Mucosa of rectum (tissue), 2 donors: Measurements from ENCODE around the gene AJM1.
A peak's percentile ranks its signal among the peaks of the same experiment; 100 is the strongest.
"Not testable (repeated sequence)": the region's sequence is repeated elsewhere in the genome, so short reads cannot be mapped to it uniquely, and the experiment has no call there.

Experiments
- H3K27ac ChIP-seq, 2 donors: one replicate each; pipeline ENCODE4 v1.7.0; 2013; ENCODE audit warnings: inconsistent platforms in 2 of 2, low read depth in 2 of 2, low read length in 2 of 2
- H3K27me3 ChIP-seq, 2 donors: one replicate each; pipeline ENCODE4 v1.7.0; 2013; ENCODE audit warnings: low read length in 2 of 2; ENCODE audit not compliant: control insufficient read depth in 2 of 2, insufficient read depth in 2 of 2
- H3K36me3 ChIP-seq, 2 donors: one replicate each; pipeline ENCODE4 v1.7.0; 2013; ENCODE audit warnings: low read length in 2 of 2; ENCODE audit not compliant: control insufficient read depth in 2 of 2, insufficient read depth in 2 of 2
- H3K4me1 ChIP-seq, 2 donors: one replicate each; pipeline ENCODE4 v1.7.0; 2013; ENCODE audit warnings: low read length in 2 of 2, mild to moderate bottlenecking in 1 of 2; ENCODE audit not compliant: control insufficient read depth in 2 of 2, insufficient read depth in 2 of 2
- H3K4me3 ChIP-seq, 2 donors: one replicate each; pipeline ENCODE4 v1.7.0; 2013; ENCODE audit warnings: low read length in 2 of 2
- H3K9ac ChIP-seq, 2 donors: one replicate each; pipeline ENCODE4 v1.7.0; 2013; ENCODE audit warnings: low read length in 2 of 2, low read depth in 1 of 2, mild to moderate bottlenecking in 1 of 2
- H3K9me3 ChIP-seq, 2 donors: one replicate each; pipeline ENCODE4 v1.7.0; 2013; ENCODE audit warnings: low read length in 2 of 2; ENCODE audit not compliant: control insufficient read depth in 2 of 2
- donor health status: healthy.
- donor health status: Normal muscosa, but diverticular disease.

The AJM1 gene

DNA sequence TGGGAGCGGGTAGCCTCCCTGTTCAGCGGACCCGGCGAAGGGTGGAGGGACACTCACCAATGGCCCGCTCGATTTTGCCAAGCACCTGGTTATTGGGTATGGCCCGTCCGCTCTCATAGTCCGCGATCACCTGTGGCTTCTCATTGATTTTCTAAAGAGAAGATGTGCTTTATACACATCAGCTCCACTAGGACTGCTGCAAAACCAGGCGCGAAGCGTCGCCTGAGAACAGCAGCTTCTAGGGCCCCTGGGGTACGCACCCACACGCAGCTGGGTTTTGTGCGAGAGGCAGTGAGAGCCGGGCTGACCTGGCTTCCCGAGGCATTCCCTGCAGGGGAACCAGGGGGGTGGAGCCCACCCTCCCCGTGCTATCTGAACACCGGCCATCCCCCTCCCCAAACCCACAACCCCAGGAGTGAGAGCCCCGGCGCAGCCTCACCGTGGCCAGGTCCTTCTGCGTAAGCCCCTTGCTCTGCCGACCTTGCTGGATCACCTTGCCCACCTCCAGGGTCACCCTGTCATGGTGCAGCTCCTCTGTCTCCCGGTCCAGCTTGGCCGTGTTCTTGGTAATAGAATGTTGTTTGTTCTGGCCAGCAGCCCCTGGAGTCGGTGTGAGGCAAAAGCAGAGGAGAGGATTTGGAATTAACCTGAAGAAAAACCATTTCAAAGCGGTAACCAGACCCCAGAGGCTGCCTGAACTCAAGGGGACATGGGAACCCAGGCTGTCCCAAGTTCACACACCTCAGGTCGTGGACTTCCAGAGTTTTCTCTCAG, 20.8 kb downstream of the AJM1 start:
- H3K27me3 ChIP-seq: no peaks in the 10 kb centered on the region
- H3K27ac ChIP-seq: no peak overlapping the region
- peaks cover 42 to 48% of the 10 kb centered on the region in 2 donors for H3K4me1 ChIP-seq
- no peak overlapping the region for H3K4me3 ChIP-seq
- peaks cover 30 to 34% of the 10 kb centered on the region in 2 donors for H3K36me3 ChIP-seq
- no peaks in the 10 kb centered on the region for H3K9me3 ChIP-seq
- no peak overlapping the region for H3K9ac ChIP-seq

- Histone ChIP-seq H3K9ac (no peak overlapping the region), H3K27me3 (no peaks in the 10 kb centered on the region), H3K36me3 (peaks cover 30 to 34% of the 10 kb centered on the region in 2 donors), H3K4me1 (peaks cover 35 to 40% of the 10 kb centered on the region in 2 donors), H3K27ac (no peak overlapping the region), H3K4me3 (no peak overlapping the region), H3K9me3 (no peaks in the 10 kb centered on the region)
These were observed 21.5 kb downstream of the AJM1 start for GRCh38 chr9:136863623-136864273.

DNA sequence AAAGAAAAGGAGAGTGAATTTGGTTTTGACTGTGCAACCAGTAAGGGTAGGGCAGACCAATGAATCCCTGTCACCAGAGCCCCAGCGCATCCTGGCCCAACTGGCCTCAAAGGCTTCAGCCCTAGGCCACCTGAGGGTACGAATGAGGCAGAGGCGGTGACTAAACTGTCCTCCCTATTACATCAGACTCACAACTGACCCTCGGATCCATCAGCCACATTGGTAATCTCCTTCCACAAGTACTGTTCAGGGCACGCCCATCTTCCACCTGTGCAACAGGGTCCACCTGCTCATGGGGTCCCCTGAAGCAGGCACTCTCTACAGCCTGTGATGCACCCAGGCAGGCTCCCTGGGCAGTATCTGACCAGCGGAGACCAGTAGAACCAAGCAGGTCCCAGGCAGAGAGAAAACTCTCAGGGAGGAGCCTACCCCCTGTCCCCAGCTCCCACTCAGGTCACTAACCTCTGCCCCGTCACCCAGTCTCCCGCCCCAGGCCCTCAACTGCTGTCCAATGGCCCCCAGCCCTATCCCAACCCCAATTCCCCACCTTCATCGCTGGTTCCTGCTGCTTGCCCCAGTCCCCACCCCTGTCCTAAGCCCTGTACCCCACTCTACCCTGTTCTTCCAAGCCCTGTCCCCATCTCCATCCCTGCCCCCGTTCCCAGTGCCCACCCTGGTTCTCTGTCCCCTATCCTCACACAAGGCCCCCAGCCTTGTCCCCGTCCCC, 22.9 kb downstream of the AJM1 start:
- Histone ChIP-seq H3K4me1 (peaks cover 22 to 26% of the 10 kb centered on the region in 2 donors), H3K9ac (peak overlapping the region; percentile 58 to 71), H3K27ac (peak overlapping the region; percentile 92 to 93), H3K27me3 (no peaks in the 10 kb centered on the region), H3K36me3 (peaks cover 30 to 34% of the 10 kb centered on the region in 2 donors), H3K4me3 (peak overlapping the region; percentile 77 to 86), H3K9me3 (no peaks in the 10 kb centered on the region)

DNA sequence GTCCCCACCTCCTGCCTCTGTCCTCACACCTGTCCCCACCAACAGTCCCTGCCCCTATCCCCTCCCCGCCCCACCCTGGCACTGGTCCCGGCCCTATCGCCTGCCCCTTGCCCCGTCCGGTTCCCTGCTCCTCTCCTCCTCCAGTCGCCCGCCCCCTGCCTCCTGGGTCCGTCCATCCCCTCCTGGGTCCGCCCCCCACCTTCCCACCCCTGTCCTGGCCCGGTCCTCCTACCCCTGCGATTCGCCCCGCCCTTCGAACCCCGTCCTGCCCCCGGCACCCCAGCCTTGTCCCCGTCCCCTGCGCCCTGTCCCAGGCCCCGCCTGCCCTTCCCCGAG, 23.5 kb downstream of the AJM1 start:
- Histone ChIP-seq H3K9ac (peak overlapping the region; percentile 58 to 86), H3K4me1 (peaks cover 17 to 21% of the 10 kb centered on the region in 2 donors), H3K4me3 (peak overlapping the region; percentile 77 to 86), H3K27ac (peak overlapping the region; percentile 92 to 93), H3K36me3 (peaks cover 28 to 31% of the 10 kb centered on the region in 2 donors), H3K9me3 (no peaks in the 10 kb centered on the region), H3K27me3 (no peaks in the 10 kb centered on the region)

GRCh38 chr9:136866898-136867421, 24.7 kb downstream of the AJM1 start:
- peaks cover 9 to 11% of the 10 kb centered on the region in 2 donors for H3K4me1 ChIP-seq
- peak overlapping the region; percentile 47 to 63 for H3K4me3 ChIP-seq
- H3K9ac ChIP-seq: peak overlapping the region; percentile 32 to 86
- not testable (repeated sequence) for H3K27me3 ChIP-seq, H3K9me3 ChIP-seq, H3K27ac ChIP-seq
- H3K36me3 ChIP-seq: peaks cover 17 to 21% of the 10 kb centered on the region in 2 donors

GRCh38 chr9:136867480-136867879, 25.2 kb downstream of the AJM1 start:
- Histone ChIP-seq H3K36me3 (peaks cover 12 to 16% of the 10 kb centered on the region in 2 donors), H3K4me1 (peaks cover 8 to 10% of the 10 kb centered on the region in 2 donors), H3K9me3 (no peaks in the 10 kb centered on the region), H3K4me3 (no peak overlapping the region), H3K9ac (no peak overlapping the region), H3K27ac (no peak overlapping the region), H3K27me3 (no peaks in the 10 kb centered on the region)

- H3K4me1 ChIP-seq: peaks cover 8 to 10% of the 10 kb centered on the region in 2 donors
- H3K9me3 ChIP-seq: no peaks in the 10 kb centered on the region
- H3K27ac ChIP-seq: no peak overlapping the region
- H3K36me3 ChIP-seq: peaks cover 8 to 12% of the 10 kb centered on the region in 2 donors
- no peak overlapping the region for H3K4me3 ChIP-seq
- H3K9ac ChIP-seq: no peak overlapping the region
- no peaks in the 10 kb centered on the region for H3K27me3 ChIP-seq
These were observed 25.6 kb downstream of the AJM1 start for GRCh38 chr9:136867917-136868316.

DNA sequence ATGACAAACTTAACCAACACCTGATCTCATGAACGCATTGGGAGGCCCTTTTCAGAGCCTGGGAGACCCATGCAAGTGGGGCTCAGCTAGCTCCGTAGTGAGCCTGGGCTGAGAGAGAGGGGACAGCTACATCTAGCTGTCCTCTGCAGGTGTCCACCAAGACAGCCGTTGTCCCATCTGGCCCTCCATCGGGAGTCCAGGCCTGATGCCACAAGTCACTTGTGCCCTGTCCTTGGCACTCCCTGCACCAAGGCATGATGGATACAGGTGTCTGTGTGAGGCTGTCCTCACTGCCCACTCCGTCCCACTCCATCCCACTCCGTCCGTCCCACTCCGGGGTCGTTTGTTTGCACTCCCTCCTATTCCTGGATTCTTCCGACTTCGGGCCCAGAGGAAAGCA, 26.4 kb downstream of the AJM1 start:
- Histone ChIP-seq H3K4me3 (no peak overlapping the region), H3K4me1 (peaks cover 8 to 10% of the 10 kb centered on the region in 2 donors), H3K27ac (no peak overlapping the region), H3K9ac (no peak overlapping the region), H3K36me3 (peaks cover under 1 to 4% of the 10 kb centered on the region in 2 donors), H3K9me3 (no peaks in the 10 kb centered on the region), H3K27me3 (no peaks in the 10 kb centered on the region)

DNA sequence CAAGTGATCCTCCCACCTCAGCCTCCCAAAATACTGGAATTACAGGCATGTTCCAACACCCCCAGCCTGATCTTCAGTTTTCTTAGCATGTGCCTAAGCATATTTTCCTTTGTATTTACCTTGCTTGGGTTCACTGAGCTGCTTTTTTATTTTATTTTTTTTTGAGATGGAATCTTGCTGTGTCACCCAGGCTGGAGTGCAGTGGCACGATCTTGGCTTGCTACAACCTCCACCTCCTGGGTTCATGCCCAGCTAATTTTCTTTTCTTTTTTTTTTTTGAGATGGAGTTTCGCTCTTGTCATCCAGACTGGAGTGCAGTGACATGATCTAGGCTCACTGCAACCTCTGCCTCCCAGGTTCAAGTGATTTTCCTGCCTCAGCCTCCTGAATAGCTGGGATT, 27.3 kb downstream of the AJM1 start:
- H3K9me3 ChIP-seq, H3K9ac ChIP-seq, H3K27me3 ChIP-seq, H3K4me1 ChIP-seq, H3K4me3 ChIP-seq, H3K36me3 ChIP-seq, H3K27ac ChIP-seq: not testable (repeated sequence)

DNA sequence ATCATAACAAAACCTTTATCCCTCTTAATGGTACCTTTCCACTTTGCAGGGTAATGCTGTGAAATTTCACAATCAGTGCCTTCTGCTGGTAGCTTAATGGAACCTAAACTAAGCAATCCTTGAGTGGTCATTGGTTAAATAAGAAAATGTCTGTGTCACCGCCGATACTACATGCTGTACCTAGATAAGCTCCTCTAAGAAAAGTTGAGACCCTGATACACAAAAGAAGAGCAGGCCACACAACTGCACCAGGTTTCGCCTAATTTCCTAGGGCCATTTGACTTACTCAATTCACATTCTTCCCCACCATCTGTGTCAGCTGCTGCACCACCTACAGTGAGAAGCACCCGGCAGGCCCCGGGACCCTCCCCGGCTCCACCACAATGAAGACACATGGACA, 32.9 kb downstream of the AJM1 start:
- no peak overlapping the region for H3K9ac ChIP-seq
- H3K9me3 ChIP-seq: no peaks in the 10 kb centered on the region
- no peaks in the 10 kb centered on the region for H3K27me3 ChIP-seq
- H3K4me3 ChIP-seq: no peak overlapping the region
- no peak overlapping the region for H3K27ac ChIP-seq
- no peaks in the 10 kb centered on the region for H3K4me1 ChIP-seq
- H3K36me3 ChIP-seq: no peaks in the 10 kb centered on the region
